T-cell (primary cell): Measurements from ENCODE around the gene TRAF7. TPM values are rescaled to one million over a fixed set of nuclear protein-coding genes. Genes with fewer than 3 reads are reported as not detected.

Experiments
- ATAC-seq, 4 experiments: fragments of 200-7000 bp in 3 of 4; fragments of 150-1000 bp in 1 of 4; cut with Tn5 transposase; replicated peaks in 1 of 4; 1 replicate in 3 of 4; 2 replicates in 1 of 4; pipeline ENCODE4 v1.10.0; 2021; ENCODE audit warnings: moderate library complexity in 3 of 4, mild to moderate bottlenecking in 2 of 4, moderate number of reproducible peaks in 1 of 4
- CTCF ChIA-PET, 2 donors: fragments of 300-600 bp; sonication (Branson Sonifier 250); formaldehyde crosslinking; loops; one replicate each; lab custom pipeline; 2022; ENCODE audit warnings: antibody characterized with exemption in 2 of 2; lab: Charles Lee
- POLR2A ChIA-PET, 2 donors: fragments of 300-600 bp; sonication (Branson Sonifier 250); formaldehyde crosslinking; loops; one replicate each; lab custom pipeline; 2022; ENCODE audit warnings: antibody characterized with exemption in 2 of 2; lab: Charles Lee
- DNase-seq, 35 experiments: peaks; one replicate each; pipeline versions ENCODE4 v3.0.0 to v3.0.0-alpha.2; 2013 to 2023
- H3K27ac ChIP-seq: one replicate; pipeline ENCODE4 v1.5.1; 2013; ENCODE audit warnings: low read length
- H3K27me3 ChIP-seq, 2 experiments: replicated peaks in 1 of 2; 1 replicate in 1 of 2; 2 replicates in 1 of 2; pipeline versions ENCODE4 v1.6.1 to v1.7.0; 2013; ENCODE audit warnings: low read length in 1 of 2, mixed read lengths in 1 of 2; ENCODE audit not compliant: control insufficient read depth in 2 of 2, insufficient read depth in 2 of 2; ENCODE audit errors: extremely low read depth in 1 of 2
- H3K36me3 ChIP-seq, 2 donors: 1 replicate in 1 of 2; 2 replicates in 1 of 2; pipeline versions ENCODE4 v1.6.1 to v1.7.0; 2013; ENCODE audit warnings: low read length in 1 of 2; ENCODE audit not compliant: control insufficient read depth in 2 of 2, insufficient read depth in 1 of 2; ENCODE audit errors: extremely low read depth in 1 of 2
- H3K4me1 ChIP-seq, 2 experiments: 1 replicate in 1 of 2; 2 replicates in 1 of 2; pipeline versions ENCODE4 v1.6.1 to v1.7.0; 2013; ENCODE audit warnings: low read length in 2 of 2, mixed read lengths in 1 of 2; ENCODE audit not compliant: insufficient read depth in 2 of 2, control insufficient read depth in 1 of 2; ENCODE audit errors: extremely low read depth in 1 of 2
- H3K4me3 ChIP-seq, 2 donors: 1 replicate in 1 of 2; 2 replicates in 1 of 2; pipeline versions ENCODE4 v1.5.1 to v1.7.0; 2013; ENCODE audit warnings: mild to moderate bottlenecking in 2 of 2, low read length in 1 of 2, moderate library complexity in 1 of 2; ENCODE audit not compliant: control insufficient read depth in 1 of 2; ENCODE audit errors: extremely low read depth in 1 of 2
- H3K9me3 ChIP-seq: 2 replicates; pipeline ENCODE4 v1.7.0; 2013
- H3K27ac Mint-ChIP-seq, 2 donors: one replicate each; pipeline ENCODE4 v1.8.0; 2020 to 2021; ENCODE audit warnings: mild to moderate bottlenecking in 2 of 2, mixed read lengths in 2 of 2
- H3K27me3 Mint-ChIP-seq, 2 donors: one replicate each; pipeline ENCODE4 v1.8.0; 2021 to 2022; ENCODE audit warnings: mixed read lengths in 2 of 2
- H3K36me3 Mint-ChIP-seq: one replicate; pipeline ENCODE4 v1.8.0; 2021; ENCODE audit warnings: mixed read lengths
- H3K4me1 Mint-ChIP-seq, 3 donors: one replicate each; pipeline ENCODE4 v1.8.0; 2020 to 2022; ENCODE audit warnings: mixed read lengths in 3 of 3, mild to moderate bottlenecking in 1 of 3
- H3K4me3 Mint-ChIP-seq, 3 donors: one replicate each; pipeline ENCODE4 v1.8.0; 2020 to 2022; ENCODE audit warnings: mild to moderate bottlenecking in 3 of 3, mixed read lengths in 3 of 3, moderate library complexity in 3 of 3
- H3K9me3 Mint-ChIP-seq, 3 donors: one replicate each; pipeline ENCODE4 v1.8.0; 2020 to 2022; ENCODE audit warnings: mixed read lengths in 3 of 3
- WGBS: methylation state at CpG from one replicate; pipeline ENCODE4 v1.1.5; 2013; ENCODE audit warnings: missing lambda C conversion rate; ENCODE audit not compliant: insufficient coverage; 5-methylcytosine and 5-hydroxymethylcytosine counted together
- total RNA-seq, 35 experiments: library from RNA in 6 of 35; stranded (reverse) in 6 of 35; fragments of 120-200 nt in 1 of 35; gene quantifications; one replicate each; pipeline versions ENCODE4 v1.2.1 to v1.2.4 and lab custom pipeline; 2013 to 2026

Gene TRAF7
- total RNA-seq, 5 donors from 2014 or later (not counting 1 experiment from before 2014, with no cell fraction given), result 25.6 to 54.3 (median 43.9) TPM

- H3K9me3 Mint-ChIP-seq, result no peaks in the 10 kb centered on the region
- CTCF ChIA-PET, result no interaction called here
- under 1% methylated on average over 10 of the region's 22 CpGs for WGBS
- Histone ChIP-seq H3K27ac (peak overlapping the region; percentile 55), H3K27me3 (peaks cover 0 to 11% of the 10 kb centered on the region in 2 experiments), H3K4me1 (peaks cover 3 to 31% of the 10 kb centered on the region in 2 experiments), H3K36me3 (peaks cover 13 to 16% of the 10 kb centered on the region in 2 donors), H3K9me3 (no peaks in the 10 kb centered on the region), H3K4me3 (peak overlapping the region; percentile 70 to 93)
- peak overlapping the region in 1 of 2 donors; percentile 3 for H3K27ac Mint-ChIP-seq
- ATAC-seq (peak; percentile 16 to 30 (median 24)), DNase-seq (peak in 15 of 35 experiments; percentile 5 to 38 (median 20))
- POLR2A ChIA-PET, result no interaction called here
- H3K36me3 Mint-ChIP-seq, result no peaks in the 10 kb centered on the region
- H3K27me3 Mint-ChIP-seq, result no peaks in the 10 kb centered on the region
- peak overlapping the region; percentile 68 to 77 (median 77) for H3K4me3 Mint-ChIP-seq
- peaks cover 6 to 28% (median 20%) of the 10 kb centered on the region in 3 donors for H3K4me1 Mint-ChIP-seq
Measured at GRCh38 chr16:2223942-2224486, 68.4 kb downstream of the TRAF7 start.

GRCh38 chr16:2226245-2226793 lies 70.7 kb downstream of the TRAF7 start:
- Histone ChIP-seq H3K4me1 (peaks cover 3 to 31% of the 10 kb centered on the region in 2 experiments), H3K9me3 (no peaks in the 10 kb centered on the region), H3K27me3 (peaks cover 0 to 14% of the 10 kb centered on the region in 2 experiments), H3K27ac (no peak overlapping the region), H3K4me3 (no peak overlapping the region), H3K36me3 (peaks cover 21 to 32% of the 10 kb centered on the region in 2 donors)
- Mint-ChIP-seq H3K4me3 (peak overlapping the region; percentile 29 to 49 (median 39)), H3K27ac (no peak overlapping the region), H3K36me3 (peaks cover 10% of the 10 kb centered on the region), H3K9me3 (no peaks in the 10 kb centered on the region), H3K27me3 (no peaks in the 10 kb centered on the region), H3K4me1 (peaks cover 6 to 28% (median 20%) of the 10 kb centered on the region in 3 donors)
- ChIA-PET POLR2A (no interaction called here), CTCF (interaction anchor here in 1 of 2 donors (1.2 kb wide), 1 partner anchor 25 kb away, joined by 3 read pairs; the partner anchor contains the start of gene ECI1)
- 66% methylated on average over 3 of the region's 9 CpGs for WGBS
- DNase-seq (no peak), ATAC-seq (no peak)

GRCh38 chr16:2226918-2227317 lies 71.3 kb downstream of the TRAF7 start:
- ChIA-PET POLR2A (no interaction called here), CTCF (interaction anchor here in 1 of 2 donors (1.2 kb wide), 1 partner anchor 24 kb away, joined by 3 read pairs; the partner anchor contains the start of gene ECI1)
- Mint-ChIP-seq H3K4me3 (no peak overlapping the region), H3K27ac (no peak overlapping the region), H3K27me3 (no peaks in the 10 kb centered on the region), H3K36me3 (peaks cover 16% of the 10 kb centered on the region), H3K9me3 (no peaks in the 10 kb centered on the region), H3K4me1 (peaks cover 6 to 28% (median 20%) of the 10 kb centered on the region in 3 donors)
- no peak overlapping the region for H3K27ac ChIP-seq
- no peaks in the 10 kb centered on the region for H3K9me3 ChIP-seq
- peaks cover 21 to 37% of the 10 kb centered on the region in 2 donors for H3K36me3 ChIP-seq
- 98% methylated on average over 4 of the region's 6 CpGs for WGBS
- H3K27me3 ChIP-seq, result peaks cover 0 to 18% of the 10 kb centered on the region in 2 experiments
- no peak for ATAC-seq
- DNase-seq, result no peak
- no peak overlapping the region for H3K4me3 ChIP-seq
- peaks cover 3 to 31% of the 10 kb centered on the region in 2 experiments for H3K4me1 ChIP-seq

Other genes starting within 250 kb of the TRAF7 start
- gene HS3ST6, start 237.4 kb upstream of the TRAF7 start, total RNA-seq, result not detected
- gene MSRB1, start 212.6 kb upstream of the TRAF7 start, total RNA-seq, result 10 to 100 TPM in 2 of 5 donors, 1 to 10 TPM in 3; 5.6 to 11.9 (median 9.6) TPM
- gene RPL3L, start 201.1 kb upstream of the TRAF7 start, total RNA-seq, result not detected
- 10 to 100 TPM; 46.3 to 96.5 (median 84.4) TPM for gene NDUFB10, start 196.2 kb upstream of the TRAF7 start, total RNA-seq
- gene RPS2, start 191.0 kb upstream of the TRAF7 start, total RNA-seq, result 1,000 to 10,000 TPM; 3,208 to 3,662 (median 3,410) TPM
- gene RNF151, start 188.9 kb upstream of the TRAF7 start, total RNA-seq, result under 1 TPM in 3 of 5 donors, not detected in 2; 0.38 to 0.66 (median 0.44) TPM
- 10 to 100 TPM; 21.1 to 45.6 (median 36.9) TPM for gene TBL3, start 183.7 kb upstream of the TRAF7 start, total RNA-seq
- gene NOXO1, start 174.3 kb upstream of the TRAF7 start, total RNA-seq, result 1 to 10 TPM in 2 of 5 donors, under 1 TPM in 2, not detected in 1; 0.78 to 2.2 (median 1.3) TPM
- gene GFER, start 171.6 kb upstream of the TRAF7 start, total RNA-seq, result 10 to 100 TPM; 16.1 to 31.9 (median 22.0) TPM
- 1 to 10 TPM; 1.1 to 5.7 (median 1.7) TPM for gene SYNGR3, start 165.8 kb upstream of the TRAF7 start, total RNA-seq
- gene ZNF598, start 146.0 kb upstream of the TRAF7 start, total RNA-seq, result 10 to 100 TPM; 44.3 to 73.7 (median 68.8) TPM
- gene NPW, start 136.0 kb upstream of the TRAF7 start, total RNA-seq, result under 1 TPM in 2 of 5 donors, not detected in 3; 0.43 to 0.44 TPM
- gene NHERF2, start 128.9 kb upstream of the TRAF7 start, total RNA-seq, result 1 to 10 TPM; 2.9 to 6.8 (median 5.8) TPM
- gene NTHL1, start 107.9 kb upstream of the TRAF7 start, total RNA-seq, result 10 to 100 TPM in 3 of 5 donors, 1 to 10 TPM in 2; 5.8 to 24.1 (median 18.3) TPM
- gene TSC2, start 107.8 kb upstream of the TRAF7 start, total RNA-seq, result 100 to 1,000 TPM; 134 to 181 (median 161) TPM
- gene PKD1, start 19.9 kb upstream of the TRAF7 start, total RNA-seq, result 100 to 1,000 TPM in 4 of 5 donors, 10 to 100 TPM in 1; 99.4 to 152 (median 137) TPM
- under 1 TPM in 2 of 5 donors, not detected in 3; 0.19 to 0.66 TPM for gene RAB26, start 7.2 kb upstream of the TRAF7 start, total RNA-seq
- gene CASKIN1, start 40.8 kb downstream of the TRAF7 start, total RNA-seq, result under 1 TPM in 2 of 5 donors, not detected in 3; 0.06 to 0.47 TPM
- 10 to 100 TPM; 26.2 to 32.5 (median 30.2) TPM for gene MLST8, start 49.7 kb downstream of the TRAF7 start, total RNA-seq
- 10 to 100 TPM in 3 of 5 donors, 1 to 10 TPM in 2; 6.7 to 27.7 (median 20.4) TPM for gene BRICD5, start 55.1 kb downstream of the TRAF7 start, total RNA-seq
- gene PGP, start 59.1 kb downstream of the TRAF7 start, total RNA-seq, result 10 to 100 TPM; 12.7 to 23.1 (median 20.4) TPM
- gene E4F1, start 67.8 kb downstream of the TRAF7 start, total RNA-seq, result 10 to 100 TPM; 32.8 to 52.0 (median 47.0) TPM
- 1 to 10 TPM in 3 of 5 donors, under 1 TPM in 2; 0.63 to 3.3 (median 1.9) TPM for gene DNASE1L2, start 80.7 kb downstream of the TRAF7 start, total RNA-seq
- gene ECI1, start 95.8 kb downstream of the TRAF7 start, total RNA-seq, result 10 to 100 TPM; 17.0 to 40.1 (median 37.7) TPM
- 100 to 1,000 TPM; 163 to 203 (median 181) TPM for gene RNPS1, start 112.3 kb downstream of the TRAF7 start, total RNA-seq
- gene ABCA3, start 184.9 kb downstream of the TRAF7 start, total RNA-seq, result 10 to 100 TPM in 2 of 5 donors, 1 to 10 TPM in 3; 6.6 to 11.1 (median 9.9) TPM